ENCODE measurements around the gene HS6ST1. TPM values are rescaled to one million over a fixed set of nuclear protein-coding genes. Genes with fewer than 3 reads are reported as not detected.

Gene HS6ST1
- total and polyA plus RNA-seq, 7 donors = 12.0 to 27.4 (median 17.1) TPM

GRCh38 chr2:128356127-128356526, 37.5 kb upstream of the HS6ST1 start:
- WGBS, 2 donors = 89 to 93% methylated on average over 2 of the region's 2 CpGs
- H3K27ac ChIP-seq = no peak overlapping the region
- peaks cover 0 to 3% (median 0%) of the 10 kb centered on the region in 4 donors for H3K9me3 ChIP-seq
- H3K4me1 ChIP-seq = no peaks in the 10 kb centered on the region
- no peak overlapping the region for H3K4me3 ChIP-seq
- H3K36me3 ChIP-seq = no peaks in the 10 kb centered on the region
- TF ChIP-seq POLR2A (IDR thresholded peaks at IDR 0.05) (no peak), CTCF (IDR thresholded peaks at IDR 0.05) (no peak), EP300 (IDR thresholded peaks at IDR 0.05) (no peak), POLR2AphosphoS5 (IDR thresholded peaks at IDR 0.05) (no peak)
- intact Hi-C loops (cut with DNase I) = no loop called here
- DNase-seq = no peak
- H3K27me3 ChIP-seq = no peaks in the 10 kb centered on the region

- DNase-seq = no peak
- no peak overlapping the region for H3K27ac ChIP-seq
- H3K4me3 ChIP-seq = no peak overlapping the region
- intact Hi-C loops (cut with DNase I) = no loop called here
- WGBS, 2 donors = 64 to 83% methylated on average over 6 of the region's 6 CpGs
- no peaks in the 10 kb centered on the region for H3K4me1 ChIP-seq
- H3K27me3 ChIP-seq = no peaks in the 10 kb centered on the region
- peaks cover 0 to 3% (median 0%) of the 10 kb centered on the region in 4 donors for H3K9me3 ChIP-seq
- no peaks in the 10 kb centered on the region for H3K36me3 ChIP-seq
- TF ChIP-seq CTCF (IDR thresholded peaks at IDR 0.05) (no peak), POLR2AphosphoS5 (IDR thresholded peaks at IDR 0.05) (no peak), POLR2A (IDR thresholded peaks at IDR 0.05) (no peak), EP300 (IDR thresholded peaks at IDR 0.05) (no peak)
Observed at GRCh38 chr2:128354726-128355470, 36.2 kb upstream of the HS6ST1 start.

- Histone ChIP-seq H3K9me3 (peaks cover 0 to 3% (median 0%) of the 10 kb centered on the region in 4 donors), H3K27ac (no peak overlapping the region), H3K4me1 (peaks cover 0 to 6% (median 4%) of the 10 kb centered on the region in 4 donors), H3K4me3 (no peak overlapping the region), H3K36me3 (no peaks in the 10 kb centered on the region), H3K27me3 (no peaks in the 10 kb centered on the region)
- no peak for DNase-seq
- no peak for TF ChIP-seq POLR2AphosphoS5 (IDR thresholded peaks at IDR 0.05)
- no peak for TF ChIP-seq POLR2A (IDR thresholded peaks at IDR 0.05)
- TF ChIP-seq EP300 (IDR thresholded peaks at IDR 0.05) = no peak
- no peak for TF ChIP-seq CTCF (IDR thresholded peaks at IDR 0.05)
- intact Hi-C loops (cut with DNase I) = no loop called here
- WGBS, 2 donors = 89 to 95% methylated on average over 5 of the region's 5 CpGs
Observed at GRCh38 chr2:128354161-128354560, 35.5 kb upstream of the HS6ST1 start.

- WGBS, 2 donors = 61 to 70% methylated on average over 1 of the region's 1 CpG
- peaks cover 0 to 3% (median 0%) of the 10 kb centered on the region in 4 donors for H3K9me3 ChIP-seq
- H3K27me3 ChIP-seq = no peaks in the 10 kb centered on the region
- intact Hi-C loops (cut with DNase I) = no loop called here
- H3K36me3 ChIP-seq = no peaks in the 10 kb centered on the region
- no peak overlapping the region for H3K4me3 ChIP-seq
- no peak overlapping the region for H3K27ac ChIP-seq
- no peak for DNase-seq
- no peak for TF ChIP-seq POLR2A (IDR thresholded peaks at IDR 0.05)
- no peak for TF ChIP-seq EP300 (IDR thresholded peaks at IDR 0.05)
- no peak for TF ChIP-seq POLR2AphosphoS5 (IDR thresholded peaks at IDR 0.05)
- TF ChIP-seq CTCF (IDR thresholded peaks at IDR 0.05) = no peak
- peaks cover 0 to 31% (median 29%) of the 10 kb centered on the region in 4 donors for H3K4me1 ChIP-seq
Observed at GRCh38 chr2:128350736-128351135, 32.1 kb upstream of the HS6ST1 start.
